NCI-H748 treated with DMSO at 0.1 percent for 48 hours (cell line): Measurements from ENCODE around the gene DOLPP1.
A peak's percentile ranks its signal among the peaks of the same experiment; 100 is the strongest.
"Not testable (repeated sequence)": the region's sequence is repeated elsewhere in the genome, so short reads cannot be mapped to it uniquely, and the experiment has no call there.

Experiments
- DNase-seq: peaks from one replicate; lab custom pipeline; 2025; lab: John Stamatoyannopoulos, UW

Gene DOLPP1

GRCh38 chr9:129080601-129081387 lies at the start of gene DOLPP1:
DOLPP1 (plus strand) TSS chr9:129081111; CDS start chr9:129081132, 21 bp downstream.
- DNase-seq, result peak; percentile 98

GRCh38 chr9:129031514-129031913 lies 49.4 kb upstream of the DOLPP1 start:
- DNase-seq, result no peak

GRCh38 chr9:129032541-129033159 lies 48.3 kb upstream of the DOLPP1 start:
- no peak for DNase-seq

- DNase-seq, result no peak
These were observed 47.7 kb upstream of the DOLPP1 start for GRCh38 chr9:129033216-129033615.

GRCh38 chr9:129035838-129036237 lies 45.1 kb upstream of the DOLPP1 start:
- DNase-seq, result not testable (repeated sequence)

- DNase-seq, result peak; percentile 99
These were observed 44.5 kb upstream of the DOLPP1 start, which contains the start of gene MIGA2 for GRCh38 chr9:129036241-129036922. MIGA2 (plus strand) TSS chr9:129036626; CDS start chr9:129040595, 3,969 bp downstream.

GRCh38 chr9:129036923-129037766 lies 43.8 kb upstream of the DOLPP1 start:
- no peak for DNase-seq

- DNase-seq, result no peak
These were observed 43.2 kb upstream of the DOLPP1 start for GRCh38 chr9:129037767-129038098.

- no peak for DNase-seq
These were observed 42.6 kb upstream of the DOLPP1 start for GRCh38 chr9:129038109-129038852.

GRCh38 chr9:129040113-129040643 lies 40.7 kb upstream of the DOLPP1 start:
- no peak for DNase-seq

- no peak for DNase-seq
These were observed 38.9 kb upstream of the DOLPP1 start for GRCh38 chr9:129042016-129042415.

- DNase-seq, result no peak
These were observed 28.3 kb upstream of the DOLPP1 start for GRCh38 chr9:129052592-129052991.

- no peak for DNase-seq
These were observed 27.9 kb upstream of the DOLPP1 start for GRCh38 chr9:129053020-129053419.

GRCh38 chr9:129054163-129054851 lies 26.6 kb upstream of the DOLPP1 start:
- no peak for DNase-seq

GRCh38 chr9:129058965-129059795 lies 21.7 kb upstream of the DOLPP1 start:
- DNase-seq, result no peak

- no peak for DNase-seq
These were observed 20.8 kb upstream of the DOLPP1 start for GRCh38 chr9:129059796-129060785.

GRCh38 chr9:129060991-129061390 lies 19.9 kb upstream of the DOLPP1 start:
- DNase-seq, result no peak

GRCh38 chr9:129063061-129063460 lies 17.9 kb upstream of the DOLPP1 start:
- no peak for DNase-seq
